Activated naive CD4-positive, alpha-beta T cell treated with anti-CD3 and anti-CD28 coated beads, Interleukin-2, amount 10 ng/mL, durations not matched to agents 7 days and 5 days (primary cell): ENCODE data around the gene KSR2.

Experiments used
- CTCF ChIA-PET: fragments of 350-600 bp; sonication (Branson Sonifier 250); formaldehyde crosslinking; loops from one replicate; lab custom pipeline; 2021; ENCODE audit warnings: antibody characterized with exemption; lab: Charles Lee
- DNase-seq: peaks from one replicate; pipeline ENCODE4 v3.0.0-alpha.2; 2020
- H3K27ac Mint-ChIP-seq: one replicate; pipeline ENCODE4 v1.8.0; 2021; ENCODE audit warnings: mild to moderate bottlenecking, moderate library complexity, mixed read lengths
- H3K27me3 Mint-ChIP-seq: one replicate; pipeline ENCODE4 v1.8.0; 2021; ENCODE audit warnings: mild to moderate bottlenecking, mixed read lengths
- H3K36me3 Mint-ChIP-seq: one replicate; pipeline ENCODE4 v1.8.0; 2021; ENCODE audit warnings: mixed read lengths
- H3K4me1 Mint-ChIP-seq: one replicate; pipeline ENCODE4 v1.8.0; 2021; ENCODE audit warnings: mixed read lengths
- H3K4me3 Mint-ChIP-seq: one replicate; pipeline ENCODE4 v1.8.0; 2021; ENCODE audit warnings: mild to moderate bottlenecking, moderate library complexity, mixed read lengths
- H3K9me3 Mint-ChIP-seq: one replicate; pipeline ENCODE4 v1.8.0; 2021; ENCODE audit warnings: mixed read lengths

KSR2 gene

DNA sequence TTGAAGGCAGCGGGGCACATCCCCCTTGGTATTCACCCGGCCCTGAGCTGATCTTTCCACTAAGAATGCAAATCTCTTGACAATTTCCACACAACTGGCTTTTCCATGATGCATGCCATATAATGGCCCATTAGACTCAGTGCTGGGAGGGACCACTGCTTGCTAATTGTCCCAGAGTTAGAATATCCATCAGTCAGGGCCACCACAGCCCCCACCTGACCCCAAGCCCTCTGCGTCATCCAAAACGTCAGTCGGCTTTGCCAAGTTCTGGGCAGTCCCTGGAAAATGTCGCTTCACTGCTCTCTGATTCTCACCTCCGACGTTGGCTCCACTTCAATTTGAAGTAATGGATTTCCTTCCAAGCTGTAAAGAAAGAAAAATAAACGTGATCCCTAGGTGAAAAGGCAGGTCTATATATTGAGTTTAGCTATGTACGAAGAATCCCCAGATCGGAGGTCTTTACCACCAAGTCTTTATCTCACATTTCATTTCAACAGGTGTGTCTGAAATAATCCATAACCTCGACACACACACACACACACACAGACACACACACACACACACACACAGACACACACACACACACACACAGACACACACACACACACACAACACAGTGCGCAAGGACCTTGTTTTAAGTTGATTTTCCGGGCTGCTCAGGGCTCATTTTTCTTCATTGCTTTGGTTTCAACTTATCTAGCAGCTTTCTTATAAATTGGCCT, 441.9 kb downstream of the KSR2 start:
- CTCF ChIA-PET = no interaction called here
- H3K9me3 Mint-ChIP-seq = peaks cover 3% of the 10 kb centered on the region
- H3K4me3 Mint-ChIP-seq = no peak overlapping the region
- H3K4me1 Mint-ChIP-seq = no peaks in the 10 kb centered on the region
- no peak for DNase-seq
- H3K27me3 Mint-ChIP-seq = no peaks in the 10 kb centered on the region
- no peak overlapping the region for H3K27ac Mint-ChIP-seq
- no peaks in the 10 kb centered on the region for H3K36me3 Mint-ChIP-seq

GRCh38 chr12:117525766-117526165, 443.0 kb downstream of the KSR2 start:
- no peaks in the 10 kb centered on the region for H3K36me3 Mint-ChIP-seq
- peaks cover 3% of the 10 kb centered on the region for H3K9me3 Mint-ChIP-seq
- no peak overlapping the region for H3K4me3 Mint-ChIP-seq
- no peak for DNase-seq
- H3K27ac Mint-ChIP-seq = no peak overlapping the region
- H3K4me1 Mint-ChIP-seq = no peaks in the 10 kb centered on the region
- H3K27me3 Mint-ChIP-seq = no peaks in the 10 kb centered on the region
- CTCF ChIA-PET = no interaction called here

DNA sequence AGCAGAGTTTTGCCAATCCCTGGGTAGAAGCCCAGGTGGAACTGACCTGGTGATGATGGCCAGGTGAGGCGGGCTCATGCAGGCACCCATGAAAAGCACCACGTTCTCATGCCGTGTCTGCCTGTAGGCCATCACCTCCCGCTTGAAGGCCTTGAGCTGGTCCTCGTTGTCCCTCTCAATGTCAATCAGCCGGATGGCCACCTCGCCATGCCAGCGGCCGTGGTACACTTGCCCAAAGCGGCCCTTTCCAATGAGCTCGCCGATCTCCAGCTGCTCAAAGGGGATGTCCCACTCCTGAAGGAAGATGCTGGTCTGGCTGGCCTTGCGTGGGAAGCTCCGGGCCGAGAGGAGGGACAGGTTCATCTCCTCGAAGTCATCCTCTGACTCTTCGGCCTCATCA, 444.0 kb downstream of the KSR2 start:
- Mint-ChIP-seq H3K27ac (no peak overlapping the region), H3K27me3 (no peaks in the 10 kb centered on the region), H3K9me3 (peaks cover 3% of the 10 kb centered on the region), H3K4me1 (no peaks in the 10 kb centered on the region), H3K36me3 (no peaks in the 10 kb centered on the region), H3K4me3 (no peak overlapping the region)
- CTCF ChIA-PET = no interaction called here
- no peak for DNase-seq

GRCh38 chr12:117523971-117524370, 444.8 kb downstream of the KSR2 start:
- no peak overlapping the region for H3K4me3 Mint-ChIP-seq
- no peaks in the 10 kb centered on the region for H3K27me3 Mint-ChIP-seq
- H3K4me1 Mint-ChIP-seq = no peaks in the 10 kb centered on the region
- DNase-seq = no peak
- H3K36me3 Mint-ChIP-seq = no peaks in the 10 kb centered on the region
- H3K9me3 Mint-ChIP-seq = peaks cover 6% of the 10 kb centered on the region
- H3K27ac Mint-ChIP-seq = no peak overlapping the region
- CTCF ChIA-PET = no interaction called here

GRCh38 chr12:117522559-117522958, 446.2 kb downstream of the KSR2 start:
- H3K4me1 Mint-ChIP-seq = no peaks in the 10 kb centered on the region
- no peak overlapping the region for H3K4me3 Mint-ChIP-seq
- H3K27ac Mint-ChIP-seq = no peak overlapping the region
- DNase-seq = no peak
- H3K9me3 Mint-ChIP-seq = peaks cover 6% of the 10 kb centered on the region
- CTCF ChIA-PET = interaction anchor here (0.6 kb wide), 1 partner anchor 330 kb away, joined by 3 read pairs; no protein-coding TSS in a partner anchor
- no peaks in the 10 kb centered on the region for H3K36me3 Mint-ChIP-seq
- H3K27me3 Mint-ChIP-seq = no peaks in the 10 kb centered on the region

DNA sequence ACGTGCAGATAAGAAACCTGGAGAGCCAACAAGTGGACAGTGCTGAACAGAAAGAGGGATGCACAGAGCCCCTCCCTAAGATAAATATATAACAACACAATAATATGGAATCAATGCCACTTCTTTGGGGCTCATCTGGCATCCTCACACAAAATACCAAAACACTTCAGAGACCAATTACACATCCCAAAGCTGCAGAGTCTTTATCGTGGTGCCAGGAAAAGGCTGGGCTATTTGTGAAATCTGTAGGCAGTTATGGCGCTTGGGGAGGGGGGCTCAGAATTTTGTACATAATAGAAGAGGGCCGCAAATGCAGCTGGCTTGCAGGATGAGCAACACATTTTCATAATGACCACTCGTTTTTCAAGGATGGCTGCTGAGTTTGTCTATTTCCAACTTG, 446.9 kb downstream of the KSR2 start:
- no peaks in the 10 kb centered on the region for H3K4me1 Mint-ChIP-seq
- H3K4me3 Mint-ChIP-seq = no peak overlapping the region
- H3K9me3 Mint-ChIP-seq = peaks cover 8% of the 10 kb centered on the region
- H3K36me3 Mint-ChIP-seq = no peaks in the 10 kb centered on the region
- no peak for DNase-seq
- H3K27ac Mint-ChIP-seq = no peak overlapping the region
- CTCF ChIA-PET = no interaction called here
- no peaks in the 10 kb centered on the region for H3K27me3 Mint-ChIP-seq

GRCh38 chr12:117521346-117521745, 447.4 kb downstream of the KSR2 start:
- CTCF ChIA-PET = no interaction called here
- no peaks in the 10 kb centered on the region for H3K36me3 Mint-ChIP-seq
- no peak overlapping the region for H3K4me3 Mint-ChIP-seq
- no peaks in the 10 kb centered on the region for H3K27me3 Mint-ChIP-seq
- peaks cover 8% of the 10 kb centered on the region for H3K9me3 Mint-ChIP-seq
- H3K4me1 Mint-ChIP-seq = no peaks in the 10 kb centered on the region
- H3K27ac Mint-ChIP-seq = no peak overlapping the region
- no peak for DNase-seq

DNA sequence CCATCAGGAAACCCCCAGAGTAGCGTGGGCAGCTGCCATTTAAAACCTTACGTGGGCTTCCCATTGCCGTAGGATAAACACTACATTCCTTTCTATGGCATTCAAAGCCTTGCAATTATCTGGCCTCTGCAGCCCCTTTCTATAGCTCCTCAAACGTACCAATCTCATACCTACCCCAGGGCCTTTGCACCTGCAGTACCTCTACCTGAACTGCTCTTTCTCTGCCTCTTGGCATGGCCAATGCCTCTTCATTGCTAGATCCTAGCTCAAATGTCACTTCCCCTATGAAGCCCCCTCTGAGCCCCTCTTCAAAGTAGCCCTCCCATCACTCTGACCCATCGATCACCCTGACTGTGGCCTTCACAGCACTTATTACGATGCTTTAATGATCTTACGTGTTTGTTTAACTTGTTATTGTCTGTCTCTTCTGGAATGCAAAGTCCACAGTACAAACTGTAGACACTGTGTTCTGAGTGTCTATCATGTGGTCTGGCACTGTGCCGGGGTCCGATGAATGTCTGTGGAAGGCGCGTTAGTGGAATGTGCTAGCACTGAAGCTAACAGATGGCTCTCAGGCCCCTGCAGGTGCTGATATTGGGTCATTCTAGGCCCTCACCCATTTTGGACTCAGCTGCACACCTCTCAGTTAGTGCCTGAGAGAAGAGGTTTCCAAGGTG, 450.1 kb downstream of the KSR2 start:
- no peak for DNase-seq
- Mint-ChIP-seq H3K36me3 (no peaks in the 10 kb centered on the region), H3K27me3 (no peaks in the 10 kb centered on the region), H3K4me1 (no peaks in the 10 kb centered on the region), H3K4me3 (no peak overlapping the region), H3K27ac (no peak overlapping the region), H3K9me3 (peaks cover 8% of the 10 kb centered on the region)
- CTCF ChIA-PET = interaction anchor here (0.5 kb wide), 1 partner anchor 1764 kb away, joined by 3 read pairs; no protein-coding TSS in a partner anchor

GRCh38 chr12:117517219-117517739, 451.5 kb downstream of the KSR2 start:
- no peak overlapping the region for H3K27ac Mint-ChIP-seq
- H3K9me3 Mint-ChIP-seq = peaks cover 8% of the 10 kb centered on the region
- no peaks in the 10 kb centered on the region for H3K4me1 Mint-ChIP-seq
- no peak for DNase-seq
- no peaks in the 10 kb centered on the region for H3K27me3 Mint-ChIP-seq
- CTCF ChIA-PET = no interaction called here
- H3K4me3 Mint-ChIP-seq = no peak overlapping the region
- no peaks in the 10 kb centered on the region for H3K36me3 Mint-ChIP-seq

GRCh38 chr12:117516034-117516433, 452.8 kb downstream of the KSR2 start:
- Mint-ChIP-seq H3K36me3 (no peaks in the 10 kb centered on the region), H3K4me1 (no peaks in the 10 kb centered on the region), H3K9me3 (peaks cover 5% of the 10 kb centered on the region), H3K4me3 (no peak overlapping the region), H3K27me3 (no peaks in the 10 kb centered on the region), H3K27ac (no peak overlapping the region)
- CTCF ChIA-PET = no interaction called here
- no peak for DNase-seq

- DNase-seq = no peak
- H3K4me1 Mint-ChIP-seq = no peaks in the 10 kb centered on the region
- H3K4me3 Mint-ChIP-seq = no peak overlapping the region
- no peaks in the 10 kb centered on the region for H3K27me3 Mint-ChIP-seq
- H3K27ac Mint-ChIP-seq = no peak overlapping the region
- H3K9me3 Mint-ChIP-seq = peaks cover 3% of the 10 kb centered on the region
- no peaks in the 10 kb centered on the region for H3K36me3 Mint-ChIP-seq
- CTCF ChIA-PET = no interaction called here
Observed at GRCh38 chr12:117514016-117514415, 454.8 kb downstream of the KSR2 start.

- DNase-seq = no peak
- H3K36me3 Mint-ChIP-seq = no peaks in the 10 kb centered on the region
- H3K9me3 Mint-ChIP-seq = peaks cover 3% of the 10 kb centered on the region
- CTCF ChIA-PET = no interaction called here
- no peaks in the 10 kb centered on the region for H3K27me3 Mint-ChIP-seq
- H3K4me3 Mint-ChIP-seq = no peak overlapping the region
- H3K4me1 Mint-ChIP-seq = no peaks in the 10 kb centered on the region
- no peak overlapping the region for H3K27ac Mint-ChIP-seq
Observed at GRCh38 chr12:117513353-117513752, 455.4 kb downstream of the KSR2 start.

DNA sequence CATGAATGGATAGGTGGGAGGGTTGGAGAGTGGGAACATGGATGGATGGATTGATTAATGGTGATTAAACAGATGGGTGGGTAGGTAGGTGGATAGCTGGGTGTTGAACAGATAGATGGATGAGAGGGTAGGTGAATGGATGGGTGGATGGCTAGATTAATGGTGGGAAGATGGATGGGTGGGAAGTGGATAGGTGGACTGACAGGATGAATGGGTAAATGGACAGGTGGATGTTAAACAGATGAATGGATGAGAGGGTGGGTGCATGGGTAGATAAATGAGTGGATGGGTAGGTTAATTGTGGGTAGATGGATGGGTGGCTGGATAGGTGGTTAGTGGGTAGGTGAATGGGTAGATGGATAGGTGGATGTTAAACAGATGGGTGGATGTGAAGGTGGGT, 460.3 kb downstream of the KSR2 start:
- H3K4me3 Mint-ChIP-seq = no peak overlapping the region
- CTCF ChIA-PET = no interaction called here

DNA sequence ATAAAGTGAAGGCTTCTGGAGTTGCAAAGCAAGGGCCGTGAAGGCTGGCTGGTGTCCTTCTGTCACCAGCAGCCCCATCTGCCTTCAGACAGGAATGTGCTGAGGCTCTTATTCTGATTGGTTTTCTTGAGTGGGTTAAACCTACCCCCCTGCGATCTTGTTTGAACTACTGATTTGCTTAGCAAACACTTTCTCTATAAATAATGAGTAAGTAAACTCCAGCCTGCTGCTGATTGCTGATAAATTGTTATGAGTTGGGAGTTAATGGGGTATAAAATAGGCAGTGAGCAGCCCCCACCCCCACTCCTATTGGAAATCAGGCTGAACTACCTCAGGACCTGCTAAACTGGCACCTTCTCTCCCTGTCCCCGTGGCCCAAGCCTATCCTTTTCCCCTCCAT, 461.2 kb downstream of the KSR2 start:
- DNase-seq = no peak
- Mint-ChIP-seq H3K4me1 (no peaks in the 10 kb centered on the region), H3K36me3 (no peaks in the 10 kb centered on the region), H3K27ac (no peak overlapping the region), H3K4me3 (no peak overlapping the region), H3K27me3 (no peaks in the 10 kb centered on the region), H3K9me3 (no peaks in the 10 kb centered on the region)
- CTCF ChIA-PET = no interaction called here

More for the DNA sequence above, 460.3 kb downstream of the KSR2 start:
- Mint-ChIP-seq H3K36me3 (no peaks in the 10 kb centered on the region), H3K9me3 (no peaks in the 10 kb centered on the region), H3K27me3 (no peaks in the 10 kb centered on the region), H3K27ac (no peak overlapping the region), H3K4me1 (no peaks in the 10 kb centered on the region)
- no peak for DNase-seq

DNA sequence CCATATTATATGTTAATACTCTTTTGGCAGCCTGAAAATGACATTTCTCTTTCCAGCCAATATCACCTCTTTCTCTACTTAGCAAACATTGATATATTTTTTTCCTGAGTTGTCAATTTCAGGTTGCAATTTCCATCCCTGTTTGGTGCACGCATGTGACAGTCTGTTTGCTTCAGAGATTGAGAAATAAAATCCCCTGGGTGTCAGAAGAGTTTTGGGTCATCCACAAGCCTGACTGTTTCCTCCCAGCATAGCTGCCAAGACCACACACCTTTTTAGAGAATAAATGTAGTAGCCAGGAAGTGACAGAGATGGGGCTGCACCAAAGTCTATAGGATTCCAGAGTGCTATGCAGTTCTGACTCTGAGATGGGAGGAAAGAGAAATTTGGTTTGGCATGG, 462.5 kb downstream of the KSR2 start:
- Mint-ChIP-seq H3K9me3 (no peaks in the 10 kb centered on the region), H3K27me3 (no peaks in the 10 kb centered on the region), H3K36me3 (no peaks in the 10 kb centered on the region), H3K4me3 (no peak overlapping the region), H3K4me1 (no peaks in the 10 kb centered on the region), H3K27ac (no peak overlapping the region)
- CTCF ChIA-PET = no interaction called here
- no peak for DNase-seq
